Left lobe of liver (tissue), 2 donors: Measurements from ENCODE around the gene BPIFB4. TPM values are rescaled to one million over a fixed set of nuclear protein-coding genes. Genes with fewer than 3 reads are reported as not detected.

Experiments used
- ATAC-seq: fragments of 200-7000 bp; cut with Tn5 transposase; one replicate; pipeline ENCODE4 v1.9.1; 2020; ENCODE audit warnings: mild to moderate bottlenecking, moderate library complexity
- DNase-seq: peaks from one replicate; pipeline ENCODE4 v3.0.0-alpha.2; 2020; ENCODE audit warnings: low spot score
- total RNA-seq: library from RNA; stranded (reverse); gene quantifications from one replicate; pipeline ENCODE4 v1.2.1, GENCODE V29; 2021
- donor health status: DM: no; HTN: no; CAD: no; lungs with moderate emphysema.
- donor health status: DM: no; HTN: yes; CAD: no.

BPIFB4 gene
- total RNA-seq, 1 donor from 2014 or later: not detected

GRCh38 chr20:33059741-33060390 is 19.6 kb upstream of the BPIFB4 start:
- ATAC-seq (no peak), DNase-seq (no peak)

DNA sequence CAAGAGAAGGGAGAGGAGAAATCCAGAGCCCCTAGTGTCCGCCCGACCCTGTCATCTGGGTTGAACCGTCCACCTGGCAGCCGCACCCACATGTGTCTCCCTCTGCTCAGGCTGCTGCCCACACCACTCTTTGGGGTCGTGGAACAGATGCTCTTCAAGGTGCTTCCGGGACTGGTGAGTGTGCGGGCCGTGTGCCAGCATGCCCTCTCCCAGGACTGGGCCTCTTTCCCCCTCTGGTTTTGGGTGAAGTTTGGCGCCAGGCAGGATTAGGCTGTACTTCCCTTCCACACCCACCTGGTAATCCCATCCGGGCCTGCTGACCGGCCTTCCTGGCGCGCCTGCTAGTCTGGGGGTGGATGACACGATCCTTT is 17.8 kb upstream of the BPIFB4 start:
- no peak for ATAC-seq
- no peak for DNase-seq

DNA sequence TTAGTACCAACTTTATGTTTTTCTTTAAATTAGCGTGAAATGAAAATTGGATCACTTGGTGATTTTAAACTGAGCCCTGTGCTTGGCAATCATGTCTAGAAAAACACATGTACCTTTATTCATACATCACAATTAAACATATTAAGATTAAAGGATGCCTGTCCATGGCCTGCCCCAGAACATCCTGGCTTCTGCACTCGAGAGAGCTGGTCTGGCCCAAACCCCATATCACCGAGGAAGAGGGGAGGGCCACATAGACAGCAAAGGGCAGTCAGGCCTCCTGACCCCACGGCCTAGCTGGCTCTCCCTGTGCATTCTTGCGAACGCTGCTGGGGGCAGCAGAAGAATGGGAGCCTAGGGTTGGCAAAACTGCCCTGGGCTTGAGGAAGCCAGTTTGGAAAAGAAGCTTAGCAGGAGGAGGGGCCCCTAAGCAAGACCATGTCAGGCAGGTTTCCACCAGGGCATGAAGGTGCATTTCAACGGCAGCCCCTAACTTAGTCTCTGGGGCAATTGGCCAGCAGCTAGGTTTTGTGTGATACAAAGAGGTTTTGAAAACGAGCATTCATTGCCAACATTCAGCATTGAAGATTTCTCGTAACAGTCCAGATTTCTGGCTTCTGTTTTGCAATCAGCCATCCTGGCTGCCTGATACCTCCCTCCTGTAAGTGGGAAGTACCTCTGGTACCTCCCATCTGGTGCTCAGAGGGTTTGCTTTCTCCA is 17.2 kb upstream of the BPIFB4 start:
- DNase-seq (no peak), ATAC-seq (no peak)

GRCh38 chr20:33062825-33063149 is 16.7 kb upstream of the BPIFB4 start:
- ATAC-seq: no peak
- no peak for DNase-seq

DNA sequence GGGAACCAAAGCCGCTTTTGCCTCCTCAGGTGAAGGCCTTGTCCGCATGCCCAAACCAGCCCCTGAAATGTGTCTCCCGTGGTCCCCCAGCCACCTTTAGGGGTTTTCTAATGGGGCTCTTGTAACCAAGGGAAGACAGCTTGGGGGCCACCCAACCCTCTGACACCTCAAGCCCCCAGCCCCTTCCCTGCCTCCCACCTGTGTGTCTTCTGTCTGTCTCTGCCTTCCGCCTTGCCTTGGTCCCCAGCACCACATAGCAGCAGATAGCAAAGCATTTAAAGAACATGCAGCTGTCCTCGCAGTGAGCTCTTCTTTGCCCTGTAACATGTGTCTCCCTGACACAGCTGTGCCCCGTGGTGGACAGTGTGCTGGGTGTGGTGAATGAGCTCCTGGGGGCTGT is 16.2 kb upstream of the BPIFB4 start:
- ATAC-seq: no peak
- DNase-seq: no peak

- DNase-seq (no peak), ATAC-seq (no peak)
Observed at GRCh38 chr20:33064572-33065287, 14.7 kb upstream of the BPIFB4 start.

- ATAC-seq (no peak), DNase-seq (no peak)
Observed at GRCh38 chr20:33065785-33066184, 13.7 kb upstream of the BPIFB4 start.

DNA sequence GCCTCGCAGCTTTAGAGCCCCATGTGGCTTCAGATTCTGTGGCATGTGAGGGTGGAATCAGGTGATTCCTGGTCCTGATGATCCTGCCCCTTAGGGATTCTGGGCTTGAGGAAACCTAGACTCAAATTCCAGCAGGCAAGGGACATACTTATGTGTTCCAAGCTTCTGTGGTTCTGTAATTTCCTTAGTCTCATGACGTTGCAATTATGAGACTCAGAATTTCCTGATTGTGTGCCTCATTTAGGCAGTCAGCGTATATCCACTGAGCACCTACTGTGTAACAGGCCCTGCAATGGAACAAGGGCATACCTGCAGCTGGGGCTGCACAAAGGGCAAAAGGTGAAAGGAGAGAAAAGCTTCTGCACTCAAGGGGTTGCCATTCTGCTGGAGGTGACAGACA is 11.6 kb upstream of the BPIFB4 start:
- no peak for ATAC-seq
- DNase-seq: no peak

DNA sequence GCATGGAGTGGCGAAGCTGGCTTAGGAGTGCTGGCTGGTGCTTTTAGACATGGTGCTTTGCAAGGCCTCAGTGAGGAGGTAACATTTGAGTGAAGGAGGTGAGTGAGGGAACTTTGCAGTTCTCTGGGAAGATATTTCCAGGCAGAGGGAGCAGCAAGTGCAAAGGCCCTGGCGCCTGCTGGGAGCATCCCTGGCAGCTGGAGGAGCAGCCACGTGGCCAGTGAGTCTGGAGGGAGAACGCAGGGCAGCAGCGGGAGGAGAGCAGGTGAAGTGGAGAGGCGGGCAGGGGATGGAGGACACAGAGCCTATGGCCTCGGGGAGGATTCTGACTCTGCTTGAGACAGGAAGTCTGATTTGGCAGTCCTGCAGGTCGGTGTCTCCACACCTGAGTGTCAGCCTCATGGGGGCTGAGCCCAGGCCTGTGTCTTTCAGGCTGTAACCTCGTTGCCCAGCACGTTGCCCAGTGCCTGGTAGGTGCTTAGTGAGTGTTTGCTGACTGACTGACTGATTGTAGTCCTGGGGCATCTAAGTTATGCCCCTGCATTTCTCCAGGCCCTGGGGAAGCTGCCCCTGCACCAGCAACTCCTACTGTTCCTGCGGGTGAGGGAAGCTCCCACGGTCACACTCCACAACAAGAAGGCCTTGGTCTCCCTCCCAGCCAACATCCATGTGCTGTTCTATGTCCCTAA is 11.0 kb upstream of the BPIFB4 start:
- DNase-seq (no peak), ATAC-seq (no peak)

- no peak for ATAC-seq
- DNase-seq: no peak
Observed at GRCh38 chr20:33069673-33070072, 9.8 kb upstream of the BPIFB4 start.

- ATAC-seq (no peak), DNase-seq (no peak)
Observed at GRCh38 chr20:33070111-33071053, 9.1 kb upstream of the BPIFB4 start.

- DNase-seq (no peak), ATAC-seq (no peak)
Observed at GRCh38 chr20:33071198-33071597, 8.2 kb upstream of the BPIFB4 start.

DNA sequence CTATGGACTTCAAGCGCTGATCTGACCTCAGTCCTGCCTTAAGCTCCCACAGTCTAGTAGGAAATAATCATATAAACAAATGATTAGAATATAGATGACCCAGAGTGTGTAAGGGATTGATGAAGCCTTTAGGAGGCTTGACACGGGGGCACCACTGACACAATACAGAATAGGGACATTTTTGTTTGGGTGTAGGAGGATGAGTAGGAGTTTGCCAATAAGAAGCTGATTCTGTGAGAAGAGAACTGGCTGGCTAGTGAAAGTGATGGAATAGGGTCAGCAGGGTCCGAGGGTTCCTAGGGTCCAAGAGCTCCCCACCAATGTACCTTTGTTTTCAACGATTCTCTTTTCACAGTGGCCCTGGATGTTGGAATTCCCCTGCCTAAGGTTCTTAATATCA is 7.1 kb upstream of the BPIFB4 start:
- DNase-seq: no peak
- no peak for ATAC-seq

- no peak for DNase-seq
- ATAC-seq: no peak
Observed at GRCh38 chr20:33072813-33073212, 6.6 kb upstream of the BPIFB4 start.

DNA sequence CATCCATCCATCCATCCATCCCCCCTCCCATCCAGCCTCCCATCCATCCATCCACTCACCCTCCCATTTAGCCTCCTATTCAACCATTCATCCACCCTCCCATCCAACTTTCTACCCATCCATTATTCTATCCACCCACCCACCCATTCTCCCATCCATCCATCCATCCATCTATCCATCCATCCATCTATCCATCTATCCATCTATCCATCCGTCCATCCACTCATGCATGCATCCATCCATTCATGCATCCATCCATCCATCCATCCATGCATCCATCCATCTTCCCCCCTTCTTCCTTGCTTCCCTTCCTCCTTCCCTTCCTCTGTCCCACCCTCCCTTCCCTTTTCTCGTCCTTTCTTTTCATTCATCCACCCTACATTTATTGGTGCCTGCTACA is 4.8 kb upstream of the BPIFB4 start:
- DNase-seq: no peak
- no peak for ATAC-seq

DNA sequence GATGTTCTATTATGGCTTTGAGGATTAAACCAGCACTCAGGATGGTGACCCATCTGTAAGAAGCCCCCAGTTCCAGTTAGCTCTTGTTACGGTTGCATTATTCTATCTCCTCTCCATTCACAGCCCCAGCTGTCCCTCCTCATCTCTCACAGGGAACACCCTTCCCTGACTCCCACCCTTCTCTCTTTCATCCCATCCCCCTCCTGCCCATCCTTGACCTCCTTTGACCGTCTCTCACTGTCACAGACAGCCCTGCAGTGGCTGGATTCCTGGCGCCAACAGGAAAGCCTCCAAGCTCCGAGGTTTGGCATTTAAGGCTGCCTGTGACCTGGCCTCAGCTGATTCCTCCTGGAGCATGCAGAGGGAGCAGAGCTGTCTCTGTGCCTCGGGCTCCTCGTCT is 4.2 kb upstream of the BPIFB4 start:
- no peak for ATAC-seq
- DNase-seq: no peak

- peak; percentile 60 for ATAC-seq
Observed at GRCh38 chr20:33076662-33077372, 2.6 kb upstream of the BPIFB4 start.

GRCh38 chr20:33081411-33082154 is 2.1 kb downstream of the BPIFB4 start:
- ATAC-seq: peak; percentile 68
- DNase-seq: peak; percentile 58

More at GRCh38 chr20:33076662-33077372, 2.6 kb upstream of the BPIFB4 start:
- DNase-seq: no peak

DNA sequence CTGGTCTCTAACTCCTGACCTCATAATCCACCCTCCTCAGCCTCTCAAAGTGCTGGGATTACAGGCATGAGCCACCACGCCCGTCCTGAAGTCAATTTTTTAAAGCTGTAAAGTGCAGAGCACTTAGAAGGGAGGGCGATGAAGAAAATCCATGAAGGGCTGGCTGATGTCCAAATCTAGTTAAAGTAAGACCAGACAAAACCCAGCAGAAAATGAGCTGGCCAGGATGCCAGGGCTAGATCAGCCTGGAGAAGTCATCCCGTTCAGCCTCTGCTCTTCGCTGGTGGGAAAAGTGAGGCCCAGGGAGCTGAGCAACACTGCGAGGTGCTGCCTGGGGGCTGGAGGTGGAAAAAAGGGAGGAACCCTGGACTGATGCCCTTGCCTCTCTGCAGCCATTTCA is 3.1 kb downstream of the BPIFB4 start:
- DNase-seq: no peak
- peak; percentile 23 for ATAC-seq
